DLD1 (cell line): ENCODE data around the gene ARL5A.
"Not testable (repeated sequence)": the region's sequence is repeated elsewhere in the genome, so short reads cannot be mapped to it uniquely, and the experiment has no call there.

ENCODE experiments used
- in situ Hi-C: cut with HindIII; loops from 2 replicates; pipeline ENCODE4 v1.10.0; 2017; ENCODE audit warnings: low sequenced_read_pairs

ARL5A gene

GRCh38 chr2:151799886-151800292 lies 28.3 kb downstream of the ARL5A start:
- in situ Hi-C loops = no loop called here

GRCh38 chr2:151796774-151797173 lies 31.4 kb downstream of the ARL5A start:
- in situ Hi-C loops = no loop called here

GRCh38 chr2:151795646-151796240 lies 32.5 kb downstream of the ARL5A start:
- in situ Hi-C loops = no loop called here

GRCh38 chr2:151794422-151794821 lies 33.8 kb downstream of the ARL5A start:
- in situ Hi-C loops = not testable (repeated sequence)

- in situ Hi-C loops = no loop called here
These were observed 35.1 kb downstream of the ARL5A start for GRCh38 chr2:151793123-151793522.

GRCh38 chr2:151792589-151792988 lies 35.6 kb downstream of the ARL5A start:
- in situ Hi-C loops = no loop called here

GRCh38 chr2:151791545-151791944 lies 36.7 kb downstream of the ARL5A start:
- in situ Hi-C loops = no loop called here

- in situ Hi-C loops = no loop called here
These were observed 37.5 kb downstream of the ARL5A start for GRCh38 chr2:151790689-151791088.

- in situ Hi-C loops = no loop called here
These were observed 39.0 kb downstream of the ARL5A start for GRCh38 chr2:151789055-151789834.

- in situ Hi-C loops = no loop called here
These were observed 41.7 kb downstream of the ARL5A start for GRCh38 chr2:151786483-151786882.

- in situ Hi-C loops = no loop called here
These were observed 42.1 kb downstream of the ARL5A start for GRCh38 chr2:151786077-151786476.

GRCh38 chr2:151783133-151783520 lies 45.1 kb downstream of the ARL5A start:
- in situ Hi-C loops = no loop called here

GRCh38 chr2:151782378-151783132 lies 45.7 kb downstream of the ARL5A start:
- in situ Hi-C loops = no loop called here

- in situ Hi-C loops = no loop called here
These were observed 46.6 kb downstream of the ARL5A start for GRCh38 chr2:151781642-151782041.

- in situ Hi-C loops = no loop called here
These were observed 47.3 kb downstream of the ARL5A start for GRCh38 chr2:151780938-151781337.

- in situ Hi-C loops = no loop called here
These were observed 50.3 kb downstream of the ARL5A start for GRCh38 chr2:151777935-151778334.

- in situ Hi-C loops = no loop called here
These were observed 50.7 kb downstream of the ARL5A start for GRCh38 chr2:151777487-151777886.

- in situ Hi-C loops = no loop called here
These were observed 51.9 kb downstream of the ARL5A start for GRCh38 chr2:151776367-151776766.

- in situ Hi-C loops = no loop called here
These were observed 53.0 kb downstream of the ARL5A start for GRCh38 chr2:151775057-151775740.

GRCh38 chr2:151774506-151774905 lies 53.7 kb downstream of the ARL5A start:
- in situ Hi-C loops = no loop called here
